ENCODE data around the gene ABCA2. TPM values are rescaled to one million over a fixed set of nuclear protein-coding genes. Genes with fewer than 3 reads are reported as not detected.

The ABCA2 gene
- total RNA-seq, 4 donors from 2014 or later, result 15.4 to 31.5 (median 25.9) TPM

- no peak for DNase-seq (ENCODE audit: low spot score)
- no peak for ATAC-seq (ENCODE audit: low FRiP score)
- TF ChIP-seq CTCF (IDR thresholded peaks at IDR 0.05), result no peak
These were observed 30.6 kb upstream of the ABCA2 start for GRCh38 chr9:137058521-137059234.

- no peak for ATAC-seq (ENCODE audit: low FRiP score)
These were observed 29.5 kb upstream of the ABCA2 start for GRCh38 chr9:137057545-137057944.

GRCh38 chr9:137056739-137057415, 28.8 kb upstream of the ABCA2 start:
- TF ChIP-seq CTCF (IDR thresholded peaks at IDR 0.05), result no peak
- DNase-seq (ENCODE audit: low spot score), result no peak
- no peak for ATAC-seq (ENCODE audit: low FRiP score)

More at GRCh38 chr9:137057545-137057944, 29.5 kb upstream of the ABCA2 start:
- no peak for TF ChIP-seq CTCF (IDR thresholded peaks at IDR 0.05)
- no peak for DNase-seq (ENCODE audit: low spot score)

GRCh38 chr9:137055385-137056364, 27.6 kb upstream of the ABCA2 start:
- DNase-seq (ENCODE audit: low spot score), result no peak
- no peak for TF ChIP-seq CTCF (IDR thresholded peaks at IDR 0.05)
- ATAC-seq (ENCODE audit: low FRiP score), result peak; percentile 55

GRCh38 chr9:137054932-137055384, 26.9 kb upstream of the ABCA2 start:
- TF ChIP-seq CTCF (IDR thresholded peaks at IDR 0.05), result no peak
- ATAC-seq (ENCODE audit: low FRiP score), result no peak
- DNase-seq (ENCODE audit: low spot score), result no peak

GRCh38 chr9:137053944-137054931, 26.2 kb upstream of the ABCA2 start, which contains the start of gene ENTPD2:
Gene ENTPD2 (minus strand): TSS chr9:137054061. CDS start chr9:137053997, 64 bp downstream.
- ATAC-seq (ENCODE audit: low FRiP score) (peak; percentile 69), DNase-seq (ENCODE audit: low spot score) (no peak)
- TF ChIP-seq CTCF (IDR thresholded peaks at IDR 0.05), result no peak
